ENCODE measurements around the gene TMEM255B. TPM values are rescaled to one million over a fixed set of nuclear protein-coding genes. Genes with fewer than 3 reads are reported as not detected.
A peak's percentile ranks its signal among the peaks of the same experiment; 100 is the strongest.
"Not testable (repeated sequence)": the region's sequence is repeated elsewhere in the genome, so short reads cannot be mapped to it uniquely, and the experiment has no call there.

TMEM255B gene
- total RNA-seq, 1 experiment from 2014 or later = 2.8 TPM

DNA sequence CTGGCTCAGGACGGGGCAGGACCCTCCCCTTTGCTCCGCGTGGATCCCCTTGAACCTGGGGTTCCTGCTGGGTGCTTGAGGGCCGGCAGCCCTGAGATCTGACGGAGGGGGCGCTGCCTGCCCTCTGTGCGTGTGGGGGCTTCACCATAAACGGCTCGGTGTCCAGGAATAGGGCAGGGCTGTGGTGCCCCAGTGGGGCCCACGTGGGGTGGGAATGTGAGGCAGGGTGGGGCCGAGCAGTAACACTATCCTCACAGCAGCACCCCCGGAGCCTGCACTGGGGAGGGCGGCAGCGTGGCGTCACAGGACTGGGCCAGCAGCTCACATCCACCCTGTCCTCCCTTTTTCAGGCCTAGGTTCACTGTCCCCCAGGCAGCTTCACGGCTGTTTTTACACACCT, 66.8 kb downstream of the TMEM255B start:
- Mint-ChIP-seq H3K27me3 (ENCODE audit: low read depth) (no peaks in the 10 kb centered on the region), H3K27ac (peak overlapping the region in 1 of 3 experiments; percentile 57; a peak in 2 of 7 replicates), H3K36me3 (ENCODE audit: insufficient read depth in 1 of 3, low read depth in 3 of 3) (peaks cover 6 to 42% (median 37%) of the 10 kb centered on the region in 3 experiments), H3K4me3 (no peak overlapping the region), H3K9me3 (no peaks in the 10 kb centered on the region), H3K4me1 (peaks cover 2% of the 10 kb centered on the region in 2 experiments; a peak in 1 of 4 replicates)
- Histone ChIP-seq H2BK12ac (ENCODE audit: insufficient read length, low read depth, low read length) (no peak overlapping the region), H2BK20ac (ENCODE audit: low read depth, low read length, poor library complexity, severe bottlenecking) (no peak overlapping the region), H3K27ac (ENCODE audit: insufficient read length, low read depth, low read length) (no peak overlapping the region), H3T11ph (ENCODE audit: low read length) (no peak overlapping the region), H3K18ac (ENCODE audit: insufficient read length, low read depth, low read length) (no peak overlapping the region), H4K91ac (ENCODE audit: insufficient read length, low read depth, low read length) (no peak overlapping the region), H3K23ac (ENCODE audit: insufficient read length, low read depth, low read length) (no peak overlapping the region), H3K9me3 (ENCODE audit: control insufficient read depth, low read depth, low read length) (no peaks in the 10 kb centered on the region), H2BK15ac (ENCODE audit: low read depth, low read length) (no peak overlapping the region), H4K5ac (ENCODE audit: insufficient read length, low read depth, low read length) (no peak overlapping the region), H3K4me2 (ENCODE audit: insufficient read depth, insufficient read length, low read length) (no peak overlapping the region), H3K79me1 (ENCODE audit: insufficient read depth, low read depth, low read length, poor library complexity, severe bottlenecking) (no peaks in the 10 kb centered on the region), H2AK5ac (ENCODE audit: insufficient read length, low read length) (no peak overlapping the region), H2BK5ac (ENCODE audit: insufficient read length, low read length) (no peak overlapping the region), H4K8ac (replicated peaks; ENCODE audit: insufficient read length, low read depth, low read length) (no peak overlapping the region), H2AFZ (ENCODE audit: low read length) (no peak overlapping the region), H3K4ac (ENCODE audit: low read depth, low read length) (no peak overlapping the region), H4K20me1 (ENCODE audit: control insufficient read depth, insufficient read depth, insufficient read length) (no peaks in the 10 kb centered on the region), H3K4me1 (ENCODE audit: insufficient read depth, low read length) (no peaks in the 10 kb centered on the region), H3K27me3 (ENCODE audit: insufficient read depth, low read length) (no peaks in the 10 kb centered on the region), H3K9ac (ENCODE audit: extremely low read depth, insufficient read length, low read length) (no peak overlapping the region), H3K79me2 (ENCODE audit: insufficient read depth, low read length) (no peaks in the 10 kb centered on the region), H3K23me2 (ENCODE audit: insufficient read length, low read depth, low read length, poor library complexity, severe bottlenecking) (no peaks in the 10 kb centered on the region), H2BK120ac (ENCODE audit: low read depth, low read length, poor library complexity, severe bottlenecking) (no peak overlapping the region), H3K56ac (ENCODE audit: insufficient read length, low read depth, low read length) (no peak overlapping the region), H3K14ac (ENCODE audit: insufficient read depth, low read length) (no peak overlapping the region; the same call in 1 of the 2 replicates)
- no CpG with 5 or more reads among the region's 16 CpGs for WGBS (ENCODE audit: extremely low coverage, insufficient read length, low lambda C conversion rate)
- no peak for DNase-seq
- TF ChIP-seq, protein P1, sequence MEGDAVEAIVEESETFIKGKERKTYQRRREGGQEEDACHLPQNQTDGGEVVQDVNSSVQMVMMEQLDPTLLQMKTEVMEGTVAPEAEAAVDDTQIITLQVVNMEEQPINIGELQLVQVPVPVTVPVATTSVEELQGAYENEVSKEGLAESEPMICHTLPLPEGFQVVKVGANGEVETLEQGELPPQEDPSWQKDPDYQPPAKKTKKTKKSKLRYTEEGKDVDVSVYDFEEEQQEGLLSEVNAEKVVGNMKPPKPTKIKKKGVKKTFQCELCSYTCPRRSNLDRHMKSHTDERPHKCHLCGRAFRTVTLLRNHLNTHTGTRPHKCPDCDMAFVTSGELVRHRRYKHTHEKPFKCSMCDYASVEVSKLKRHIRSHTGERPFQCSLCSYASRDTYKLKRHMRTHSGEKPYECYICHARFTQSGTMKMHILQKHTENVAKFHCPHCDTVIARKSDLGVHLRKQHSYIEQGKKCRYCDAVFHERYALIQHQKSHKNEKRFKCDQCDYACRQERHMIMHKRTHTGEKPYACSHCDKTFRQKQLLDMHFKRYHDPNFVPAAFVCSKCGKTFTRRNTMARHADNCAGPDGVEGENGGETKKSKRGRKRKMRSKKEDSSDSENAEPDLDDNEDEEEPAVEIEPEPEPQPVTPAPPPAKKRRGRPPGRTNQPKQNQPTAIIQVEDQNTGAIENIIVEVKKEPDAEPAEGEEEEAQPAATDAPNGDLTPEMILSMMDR (conservative IDR thresholded peaks at IDR 0.05) = no peak

GRCh38 chr13:113826446-113826845, 67.4 kb downstream of the TMEM255B start:
- H3K27me3 Mint-ChIP-seq (ENCODE audit: low read depth); H3K4ac ChIP-seq (ENCODE audit: low read depth, low read length); H2BK12ac ChIP-seq (ENCODE audit: insufficient read length, low read depth, low read length); H3K4me1 Mint-ChIP-seq; H3K23me2 ChIP-seq (ENCODE audit: insufficient read length, low read depth, low read length, poor library complexity, severe bottlenecking); H2BK120ac ChIP-seq (ENCODE audit: low read depth, low read length, poor library complexity, severe bottlenecking); H3K18ac ChIP-seq (ENCODE audit: insufficient read length, low read depth, low read length); H4K20me1 ChIP-seq (ENCODE audit: control insufficient read depth, insufficient read depth, insufficient read length); H3K9me3 ChIP-seq (ENCODE audit: control insufficient read depth, low read depth, low read length); H4K91ac ChIP-seq (ENCODE audit: insufficient read length, low read depth, low read length); H4K5ac ChIP-seq (ENCODE audit: insufficient read length, low read depth, low read length); H3K14ac ChIP-seq (ENCODE audit: insufficient read depth, low read length); H3K56ac ChIP-seq (ENCODE audit: insufficient read length, low read depth, low read length); H3K4me1 ChIP-seq (ENCODE audit: insufficient read depth, low read length); H3K4me3 Mint-ChIP-seq; H2AK5ac ChIP-seq (ENCODE audit: insufficient read length, low read length); H2BK20ac ChIP-seq (ENCODE audit: low read depth, low read length, poor library complexity, severe bottlenecking); H3K4me2 ChIP-seq (ENCODE audit: insufficient read depth, insufficient read length, low read length); H3K27ac Mint-ChIP-seq; H2BK5ac ChIP-seq (ENCODE audit: insufficient read length, low read length); H3K79me1 ChIP-seq (ENCODE audit: insufficient read depth, low read depth, low read length, poor library complexity, severe bottlenecking); H3K9me3 Mint-ChIP-seq; H4K8ac ChIP-seq (replicated peaks; ENCODE audit: insufficient read length, low read depth, low read length); H3K79me2 ChIP-seq (ENCODE audit: insufficient read depth, low read length); H3K27ac ChIP-seq (ENCODE audit: insufficient read length, low read depth, low read length); H2BK15ac ChIP-seq (ENCODE audit: low read depth, low read length); H3K9ac ChIP-seq (ENCODE audit: extremely low read depth, insufficient read length, low read length); H3K23ac ChIP-seq (ENCODE audit: insufficient read length, low read depth, low read length); H2AFZ ChIP-seq (ENCODE audit: low read length); H3K27me3 ChIP-seq (ENCODE audit: insufficient read depth, low read length); DNase-seq; H3T11ph ChIP-seq (ENCODE audit: low read length): not testable (repeated sequence)
- WGBS (ENCODE audit: extremely low coverage, insufficient read length, low lambda C conversion rate) = no CpG with 5 or more reads among the region's 35 CpGs
- peaks cover 6 to 37% (median 37%) of the 10 kb centered on the region in 3 experiments for H3K36me3 Mint-ChIP-seq (ENCODE audit: insufficient read depth in 1 of 3, low read depth in 3 of 3)

Measured in H9 (cell line).